ENCODE results near the gene MCEMP1.
A peak's percentile ranks its signal among the peaks of the same experiment; 100 is the strongest.

MCEMP1 gene

DNA sequence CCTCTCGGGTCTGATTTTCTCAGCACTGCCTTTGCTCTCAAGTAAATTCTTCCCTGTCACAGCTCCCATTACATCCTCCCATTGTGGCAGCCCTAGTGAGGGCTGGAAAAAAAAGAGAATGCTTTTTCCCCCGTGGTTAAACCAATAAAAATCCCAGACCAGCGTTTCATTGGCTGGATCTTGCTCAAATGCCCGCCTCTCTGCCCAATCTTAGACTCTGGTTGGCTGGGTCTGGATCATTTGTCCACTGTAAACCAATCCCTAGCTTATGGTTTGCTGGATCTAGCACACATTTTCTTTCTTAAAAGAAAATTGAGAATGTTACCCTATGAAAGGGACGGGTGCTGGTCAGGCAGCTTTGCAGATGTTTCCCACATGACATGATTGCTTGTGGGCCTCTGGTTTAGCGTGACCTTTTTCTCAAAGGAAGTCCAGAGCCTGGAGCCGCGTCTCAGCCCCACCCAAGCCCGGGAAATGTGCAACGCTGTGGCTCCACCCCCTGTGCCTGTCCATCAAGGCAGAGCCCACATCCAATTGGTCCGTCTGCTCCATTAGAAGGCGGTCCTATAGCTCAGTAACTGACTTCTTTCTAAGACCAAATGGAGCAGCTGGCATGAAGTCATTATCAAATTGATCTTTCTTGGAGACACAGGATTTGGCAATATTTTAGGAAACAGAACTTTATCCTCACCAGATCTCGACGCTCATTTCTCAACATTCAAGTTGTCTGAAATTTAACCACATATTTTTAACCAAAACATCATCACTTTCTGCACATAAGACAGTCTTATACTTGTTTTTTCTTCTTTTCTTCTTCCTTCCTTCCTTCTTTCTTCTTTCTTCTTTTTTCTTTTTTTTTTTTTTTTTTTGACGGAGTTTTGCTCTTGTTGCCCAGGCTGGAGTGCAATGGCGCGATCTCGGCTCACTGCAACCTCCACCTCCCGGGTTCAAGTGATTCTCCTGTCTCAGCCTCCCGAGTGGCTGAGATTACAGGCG lies 2.6 kb upstream of the MCEMP1 start:
- no peak for TF ChIP-seq POLR2A (IDR thresholded peaks at IDR 0.05; ENCODE audit: extremely low read depth, insufficient read length)
- TF ChIP-seq, protein P1, sequence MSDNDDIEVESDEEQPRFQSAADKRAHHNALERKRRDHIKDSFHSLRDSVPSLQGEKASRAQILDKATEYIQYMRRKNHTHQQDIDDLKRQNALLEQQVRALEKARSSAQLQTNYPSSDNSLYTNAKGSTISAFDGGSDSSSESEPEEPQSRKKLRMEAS (IDR thresholded peaks at IDR 0.05; ENCODE audit: low read depth, low read length) = peak; percentile 27; the same call in 1 of the 2 replicates
- peak; percentile 96 for DNase-seq (ENCODE audit: low read depth)
- H3K4me3 ChIP-seq (ENCODE audit: low read depth, low read length) = no peak overlapping the region

- peak; percentile 97 for DNase-seq (ENCODE audit: low read depth)
- peak overlapping the region; percentile 53 for H3K4me3 ChIP-seq (ENCODE audit: low read depth, low read length)
- TF ChIP-seq MYC (IDR thresholded peaks at IDR 0.05; ENCODE audit: low read depth, low read length) = no peak
Observed at GRCh38 chr19:7676376-7676775, 514 bp upstream of the MCEMP1 start.

DNA sequence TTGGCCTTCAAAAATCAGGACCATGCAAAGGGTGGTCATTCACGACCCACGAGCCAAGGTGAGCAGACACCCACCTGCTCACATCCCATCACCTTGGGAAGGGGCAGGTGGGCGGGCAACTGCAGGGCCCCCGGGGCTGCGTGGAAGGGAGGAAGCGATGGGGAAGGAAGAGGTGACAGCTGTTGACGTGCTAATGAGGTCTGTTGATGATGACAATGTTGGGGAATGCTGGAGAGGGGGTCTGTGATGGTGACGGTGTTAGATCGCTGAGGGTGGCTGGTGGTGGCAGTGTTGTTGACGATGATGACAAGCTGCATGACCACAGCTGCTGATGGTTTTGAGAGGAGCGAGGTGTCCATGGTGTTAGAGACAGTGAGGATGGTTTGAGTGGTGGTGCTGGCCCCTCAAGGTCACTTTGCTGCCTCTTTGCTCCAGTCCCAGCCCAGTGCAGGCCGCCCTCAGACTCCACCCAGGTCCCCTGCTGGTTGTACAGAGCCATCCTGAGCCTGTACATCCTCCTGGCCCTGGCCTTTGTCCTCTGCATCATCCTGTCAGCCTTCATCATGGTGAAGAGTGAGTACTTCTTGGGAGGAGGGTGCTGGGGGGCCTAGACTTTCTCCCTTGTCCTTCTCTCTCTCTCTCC lies 900 bp downstream of the MCEMP1 start:
- TF ChIP-seq, protein P2, sequence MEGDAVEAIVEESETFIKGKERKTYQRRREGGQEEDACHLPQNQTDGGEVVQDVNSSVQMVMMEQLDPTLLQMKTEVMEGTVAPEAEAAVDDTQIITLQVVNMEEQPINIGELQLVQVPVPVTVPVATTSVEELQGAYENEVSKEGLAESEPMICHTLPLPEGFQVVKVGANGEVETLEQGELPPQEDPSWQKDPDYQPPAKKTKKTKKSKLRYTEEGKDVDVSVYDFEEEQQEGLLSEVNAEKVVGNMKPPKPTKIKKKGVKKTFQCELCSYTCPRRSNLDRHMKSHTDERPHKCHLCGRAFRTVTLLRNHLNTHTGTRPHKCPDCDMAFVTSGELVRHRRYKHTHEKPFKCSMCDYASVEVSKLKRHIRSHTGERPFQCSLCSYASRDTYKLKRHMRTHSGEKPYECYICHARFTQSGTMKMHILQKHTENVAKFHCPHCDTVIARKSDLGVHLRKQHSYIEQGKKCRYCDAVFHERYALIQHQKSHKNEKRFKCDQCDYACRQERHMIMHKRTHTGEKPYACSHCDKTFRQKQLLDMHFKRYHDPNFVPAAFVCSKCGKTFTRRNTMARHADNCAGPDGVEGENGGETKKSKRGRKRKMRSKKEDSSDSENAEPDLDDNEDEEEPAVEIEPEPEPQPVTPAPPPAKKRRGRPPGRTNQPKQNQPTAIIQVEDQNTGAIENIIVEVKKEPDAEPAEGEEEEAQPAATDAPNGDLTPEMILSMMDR (IDR thresholded peaks at IDR 0.05; ENCODE audit: low read depth, low read length) = no peak
- TF ChIP-seq, protein P1 (IDR thresholded peaks at IDR 0.05; ENCODE audit: low read depth, low read length) = no peak
- TF ChIP-seq POLR2A (IDR thresholded peaks at IDR 0.05; ENCODE audit: extremely low read depth, insufficient read length) (no peak), MYC (IDR thresholded peaks at IDR 0.05; ENCODE audit: low read depth, low read length) (no peak)
- DNase-seq (ENCODE audit: low read depth) = peak; percentile 51
- H3K4me3 ChIP-seq (ENCODE audit: low read depth, low read length) = no peak overlapping the region

GRCh38 chr19:7678971-7679751 lies 2.3 kb downstream of the MCEMP1 start:
- TF ChIP-seq, protein P1 (IDR thresholded peaks at IDR 0.05; ENCODE audit: low read depth, low read length) = peak; percentile 49
- TF ChIP-seq, protein P2 (IDR thresholded peaks at IDR 0.05; ENCODE audit: low read depth, low read length) = peak; percentile 36
- no peak for TF ChIP-seq POLR2A (IDR thresholded peaks at IDR 0.05; ENCODE audit: extremely low read depth, insufficient read length)
- peak; percentile 53 for DNase-seq (ENCODE audit: low read depth)
- no peak overlapping the region for H3K4me3 ChIP-seq (ENCODE audit: low read depth, low read length)

GRCh38 chr19:7679771-7680605 lies 3.1 kb downstream of the MCEMP1 start:
- H3K4me3 ChIP-seq (ENCODE audit: low read depth, low read length) = peak overlapping the region; percentile 34
- TF ChIP-seq MYC (IDR thresholded peaks at IDR 0.05; ENCODE audit: low read depth, low read length) = no peak
- TF ChIP-seq POLR2A (IDR thresholded peaks at IDR 0.05; ENCODE audit: extremely low read depth, insufficient read length) = no peak
- TF ChIP-seq, protein P2 (IDR thresholded peaks at IDR 0.05; ENCODE audit: low read depth, low read length) = no peak
- TF ChIP-seq, protein P1 (IDR thresholded peaks at IDR 0.05; ENCODE audit: low read depth, low read length) = no peak
- DNase-seq (ENCODE audit: low read depth) = no peak

All from NB4 (cell line).